Activated CD4-positive, CD25-positive, alpha-beta regulatory T cell treated with anti-CD3 and anti-CD28 coated beads, Interleukin-2, amount 50 U/mL, for 16 hours (primary cell): Measurements from ENCODE around the gene RERG.

ENCODE experiments used
- DNase-seq: peaks from one replicate; pipeline ENCODE4 v3.0.0-alpha.2; 2020; ENCODE audit warnings: low read depth, low spot score

RERG gene

DNA sequence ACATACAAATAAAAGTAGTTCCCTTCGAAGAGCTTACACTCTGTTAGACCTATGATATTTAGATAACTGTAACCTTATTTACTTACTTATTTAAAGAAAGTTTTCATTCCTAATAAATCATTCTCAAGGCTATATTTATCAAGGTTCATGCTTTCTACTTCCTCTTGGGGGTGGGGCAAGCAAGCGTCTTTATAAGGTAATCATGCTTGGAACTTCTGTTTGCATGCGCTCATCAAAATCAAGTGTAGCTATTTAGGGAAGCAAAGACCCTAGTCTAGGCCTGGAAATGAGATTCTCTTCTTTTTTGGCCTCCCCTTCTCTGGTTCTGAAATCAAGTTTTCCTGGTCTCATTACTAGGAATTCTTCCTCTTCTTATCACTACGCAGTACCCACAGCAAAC, 766 bp downstream of the RERG start:
- no peak for DNase-seq

GRCh38 chr12:15218794-15219193, 2.4 kb downstream of the RERG start:
- no peak for DNase-seq

- DNase-seq = no peak
Observed at GRCh38 chr12:15216036-15216889, 5.0 kb downstream of the RERG start.

DNA sequence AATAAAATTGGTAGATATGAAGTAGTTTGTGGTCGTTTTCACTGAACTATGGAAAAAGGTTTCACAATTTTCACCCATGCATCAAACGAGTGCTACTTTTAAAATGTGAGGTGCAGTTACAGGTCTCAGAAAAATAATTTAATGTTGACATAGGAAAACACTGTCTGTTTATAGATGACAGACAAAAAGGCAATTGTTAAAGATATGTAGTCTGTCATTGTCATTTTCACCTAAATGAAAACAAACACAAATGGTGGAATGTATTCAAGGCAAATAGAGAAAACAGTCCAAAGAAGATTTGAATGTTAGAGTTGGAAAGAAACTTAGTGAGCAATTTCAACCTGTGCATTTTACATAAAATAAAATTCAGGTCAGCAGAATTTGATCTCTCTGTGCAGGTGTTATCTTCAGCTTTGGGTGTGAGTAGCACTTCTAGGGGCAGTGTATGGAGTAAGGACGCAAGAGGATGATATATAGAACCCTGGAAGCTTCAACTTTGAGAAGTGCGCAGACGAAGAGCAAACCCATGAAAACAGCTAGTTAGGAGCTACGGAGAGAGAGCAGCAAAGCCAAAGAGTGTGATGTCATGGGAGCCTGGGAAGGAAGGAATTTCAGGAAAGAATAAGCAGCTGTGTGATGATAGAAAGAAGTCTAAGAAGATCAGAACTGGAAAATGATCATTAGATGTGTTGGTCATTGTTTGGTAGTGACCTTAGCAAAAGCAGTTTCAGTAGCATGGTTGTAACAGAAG, 6.2 kb downstream of the RERG start:
- DNase-seq = no peak

- no peak for DNase-seq
Observed at GRCh38 chr12:15212930-15213329, 8.3 kb downstream of the RERG start.

GRCh38 chr12:15209782-15210181, 11.4 kb downstream of the RERG start:
- no peak for DNase-seq

DNA sequence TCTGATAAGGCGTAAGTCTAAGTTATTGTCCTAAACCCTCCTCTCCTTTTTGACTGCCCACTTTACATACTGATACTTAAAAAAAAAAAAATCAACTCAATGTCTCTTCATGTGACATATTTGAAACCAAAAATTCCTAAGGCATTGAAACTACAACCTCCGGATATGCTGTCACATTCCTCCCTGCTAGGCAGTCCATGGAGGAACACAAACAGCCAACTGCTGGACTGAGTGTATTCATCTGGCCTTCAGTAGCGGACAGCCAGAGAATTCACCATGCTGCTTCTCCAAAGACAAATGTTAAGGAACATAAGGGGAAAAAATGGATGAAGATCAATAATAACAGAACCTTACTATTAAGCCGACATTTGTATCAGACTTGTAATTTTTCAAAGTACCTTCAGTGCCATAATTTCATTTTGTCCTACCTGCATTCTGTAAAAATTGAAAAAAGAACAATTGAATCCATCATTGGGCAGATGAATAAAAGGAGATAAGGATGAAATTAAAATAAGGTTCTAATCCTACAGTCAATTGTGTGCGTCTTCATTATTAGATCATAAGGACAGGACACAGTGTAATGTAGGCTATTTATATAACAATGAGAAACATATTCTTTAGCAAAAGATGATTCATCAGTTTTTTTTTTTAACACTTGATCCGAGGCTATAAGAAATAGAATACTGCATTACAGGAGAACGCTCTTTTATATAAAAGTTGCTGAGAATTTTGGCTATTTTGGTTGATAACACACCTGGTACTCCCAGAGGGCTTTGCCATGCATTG, 12.2 kb downstream of the RERG start:
- DNase-seq = no peak

GRCh38 chr12:15208140-15208539, 13.1 kb downstream of the RERG start:
- no peak for DNase-seq

GRCh38 chr12:15206831-15207389, 14.3 kb downstream of the RERG start:
- DNase-seq = no peak

- no peak for DNase-seq
Observed at GRCh38 chr12:15206338-15206737, 14.9 kb downstream of the RERG start.

DNA sequence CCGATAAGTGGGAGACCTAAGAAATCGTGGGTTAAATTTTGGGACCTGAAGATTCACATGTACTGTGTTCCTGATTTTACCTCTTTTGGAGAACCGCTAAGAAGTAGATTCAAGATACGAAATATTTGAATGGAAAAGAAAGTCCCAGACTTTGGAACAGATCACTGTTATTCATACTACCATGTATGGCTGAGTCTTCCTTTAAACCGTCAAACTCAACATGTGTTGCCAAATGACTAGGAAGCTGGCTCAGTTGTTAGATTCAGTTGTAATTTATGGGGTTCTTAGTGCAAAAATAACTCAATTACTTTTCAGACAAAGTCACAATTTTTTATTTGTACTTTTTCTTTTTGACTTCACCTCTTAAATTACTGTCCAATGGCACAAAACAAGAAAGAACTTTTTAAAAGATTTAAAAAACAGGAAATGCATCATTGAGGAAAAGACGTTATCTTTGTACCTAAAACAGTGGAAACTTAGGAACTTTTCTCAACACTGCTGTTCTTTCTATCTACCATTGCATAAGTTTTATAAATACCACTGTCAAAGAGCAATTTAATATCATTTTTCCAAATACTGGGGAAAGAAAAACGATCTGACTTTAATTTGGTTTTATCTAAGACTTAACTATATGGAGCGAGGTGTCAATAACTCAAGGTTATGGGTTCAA, 15.7 kb downstream of the RERG start:
- DNase-seq = no peak

DNA sequence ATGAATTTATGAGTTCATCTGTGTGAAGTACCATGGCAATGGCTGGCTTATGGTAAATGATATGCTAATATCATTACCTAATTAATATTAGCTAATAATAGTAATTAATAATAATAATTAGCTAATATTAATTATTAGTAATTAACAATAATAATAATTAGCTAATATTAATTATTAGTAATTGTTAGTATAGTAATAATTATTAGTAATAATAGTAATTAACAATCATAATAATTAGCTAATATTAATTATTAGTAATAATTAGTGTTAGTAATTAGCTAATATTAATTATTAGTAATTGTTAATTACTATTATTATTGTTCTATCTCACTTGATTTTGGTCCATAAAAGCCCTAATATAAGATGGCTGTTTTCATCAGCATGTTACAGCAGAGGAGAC, 19.8 kb downstream of the RERG start:
- DNase-seq = no peak

GRCh38 chr12:15201056-15201455, 20.2 kb downstream of the RERG start:
- no peak for DNase-seq

DNA sequence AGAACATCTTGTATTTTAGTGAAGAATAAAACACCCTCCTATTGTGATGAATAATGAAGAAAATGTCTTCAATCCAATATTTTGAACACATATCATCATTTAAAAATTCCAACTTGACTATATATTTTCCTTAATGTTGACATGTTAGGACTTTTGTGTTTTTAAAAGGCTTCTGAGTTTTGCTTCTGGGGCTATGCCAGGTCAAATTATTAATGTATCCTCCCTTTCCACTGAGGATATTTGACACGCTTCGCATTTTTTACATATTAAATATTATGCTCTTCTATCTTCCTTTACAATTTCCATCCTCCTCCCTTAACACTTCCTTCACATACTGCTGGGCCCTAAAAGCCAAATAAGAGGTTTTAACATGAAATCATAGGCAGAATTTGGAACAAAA, 20.6 kb downstream of the RERG start:
- DNase-seq = no peak

GRCh38 chr12:15199930-15200329, 21.3 kb downstream of the RERG start:
- no peak for DNase-seq

DNA sequence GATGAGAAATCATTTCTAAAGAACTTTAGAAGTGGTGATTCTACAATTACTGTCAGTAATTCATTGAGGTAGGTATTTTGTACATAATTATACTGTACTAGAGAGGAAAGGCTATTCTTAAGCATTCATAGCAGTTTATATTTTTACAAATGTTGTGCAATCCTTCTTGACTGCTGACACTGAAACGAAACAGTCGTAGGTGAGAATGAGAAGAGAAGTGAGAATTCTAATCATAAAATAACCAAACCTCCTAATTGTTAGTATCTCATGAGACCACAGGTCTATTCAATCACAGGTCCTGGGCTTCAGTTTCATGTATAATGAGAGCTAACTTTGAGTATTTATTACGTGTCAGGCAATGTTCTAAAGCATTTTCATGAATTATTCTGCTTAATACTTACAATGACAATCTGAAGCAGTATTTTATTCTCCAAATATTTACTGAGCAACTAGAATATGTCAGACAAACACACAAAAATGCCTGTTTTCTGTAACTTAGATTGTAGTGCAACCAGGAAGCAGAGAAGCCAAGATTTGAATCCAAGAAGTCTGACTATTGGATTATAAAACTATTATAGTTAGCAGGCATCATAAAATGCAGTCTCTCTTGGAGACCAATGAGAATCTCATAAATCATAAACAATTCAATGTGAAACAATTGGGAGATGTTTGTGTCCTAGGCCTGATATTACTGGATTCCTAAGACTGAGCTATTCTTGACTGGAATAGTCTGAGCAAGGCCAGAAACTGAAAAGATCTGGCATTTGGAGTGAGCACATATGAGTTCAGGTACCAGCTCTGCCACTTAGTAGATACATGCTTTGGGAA, 24.3 kb downstream of the RERG start:
- no peak for DNase-seq

GRCh38 chr12:15196221-15196620, 25.0 kb downstream of the RERG start:
- DNase-seq = no peak

DNA sequence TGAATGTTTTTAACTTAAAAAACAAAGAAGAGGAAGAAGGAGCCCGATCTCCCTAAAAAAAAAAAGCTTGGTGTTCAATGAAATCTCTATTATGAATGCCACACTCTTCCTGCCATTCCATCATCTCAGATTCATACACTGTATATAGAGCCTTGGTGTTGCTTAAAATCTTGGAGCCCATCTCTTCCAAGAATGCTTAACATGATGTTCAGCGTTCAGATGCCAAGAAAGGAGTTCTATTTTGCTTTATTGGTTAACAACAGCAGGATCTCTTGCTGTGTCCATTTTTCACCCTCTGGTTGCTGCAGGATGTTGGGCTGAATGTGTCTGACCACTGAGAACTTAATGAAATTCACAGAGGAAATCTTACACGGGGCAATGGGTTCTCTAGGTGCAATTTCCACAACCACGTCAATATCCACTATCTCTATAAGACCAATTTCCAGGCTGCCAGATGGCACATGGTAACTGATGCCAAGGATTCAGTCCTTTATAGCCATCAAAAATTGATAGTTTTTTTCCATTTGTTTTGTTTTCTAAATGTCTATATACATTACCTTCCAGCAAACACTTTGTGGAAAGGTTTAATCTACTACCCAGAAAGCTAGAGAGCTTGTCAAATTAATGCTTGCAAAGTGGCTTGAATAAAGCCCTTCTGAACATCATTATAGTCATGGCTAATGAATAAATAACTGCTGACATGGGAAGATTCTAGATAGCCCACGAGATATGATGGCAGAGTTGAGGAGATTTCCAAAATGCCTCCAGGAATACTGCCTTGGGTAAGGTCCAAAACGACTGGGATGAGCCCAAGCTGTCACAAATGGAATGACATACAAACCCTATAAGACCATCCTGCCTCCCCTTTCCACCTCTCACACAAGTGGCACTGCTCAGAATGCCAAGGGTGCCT, 26.5 kb downstream of the RERG start:
- no peak for DNase-seq

- DNase-seq = no peak
Observed at GRCh38 chr12:15193946-15194345, 27.3 kb downstream of the RERG start.
